HG02610 (cell line): ENCODE results near the gene IQCC.

Source experiments
- ATAC-seq: cut with Tn5 transposase; IDR thresholded peaks from one replicate; pipeline ENCODE4 v1.9.1; 2021; ENCODE audit warnings: mild to moderate bottlenecking, moderate library complexity; ENCODE audit not compliant: unreplicated experiment

The IQCC gene

GRCh38 chr1:32255072-32256071, 49.9 kb downstream of the IQCC start:
- ATAC-seq, result no peak

GRCh38 chr1:32256473-32257226, 51.2 kb downstream of the IQCC start:
- ATAC-seq, result no peak

GRCh38 chr1:32257227-32257508, 51.7 kb downstream of the IQCC start:
- no peak for ATAC-seq
